ENCODE measurements around the gene NOTCH3. TPM values are rescaled to one million over a fixed set of nuclear protein-coding genes. Genes with fewer than 3 reads are reported as not detected.
A peak's percentile ranks its signal among the peaks of the same experiment; 100 is the strongest.

NOTCH3 gene
- total and polyA plus RNA-seq, 2 experiments from 2014 or later: 25.2 to 34.8 TPM

DNA sequence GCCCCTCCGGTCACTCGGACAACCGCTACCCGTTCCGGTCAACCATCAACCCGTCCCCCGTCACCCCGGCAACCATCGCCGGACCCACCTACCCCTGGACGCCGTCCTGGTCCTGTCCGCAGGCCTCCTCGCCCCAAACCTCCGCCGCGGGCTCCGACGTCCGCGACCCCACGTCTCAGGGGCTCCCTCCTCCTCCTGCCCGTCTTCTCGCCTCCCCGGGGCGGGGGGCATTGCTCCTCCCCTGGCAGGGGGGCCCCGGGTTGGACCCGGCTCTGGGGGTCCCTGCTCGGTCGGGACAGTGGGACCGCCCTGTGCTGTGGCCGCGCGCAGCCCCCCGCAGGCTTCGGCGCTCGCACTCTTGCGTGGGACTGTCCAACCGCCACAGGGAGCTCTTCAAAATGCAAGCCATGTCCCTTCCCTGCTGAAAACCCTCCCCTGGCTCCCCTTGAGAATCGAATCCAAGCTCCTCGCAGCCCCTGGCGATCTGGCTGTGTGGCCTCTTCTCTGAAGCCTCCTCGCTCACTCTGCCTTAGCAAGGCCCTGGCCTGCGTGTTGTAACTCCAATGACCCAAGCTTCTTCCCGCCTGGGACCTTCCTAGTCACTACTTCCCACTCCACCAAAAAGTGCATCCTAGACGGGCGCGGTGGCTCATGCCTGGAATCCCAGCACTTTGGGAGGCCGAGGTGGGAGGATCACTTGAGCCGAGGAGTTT, 23.0 kb upstream of the NOTCH3 start:
- Histone ChIP-seq H3K4me3 (peak overlapping the region; percentile 66), H3K27me3 (no peaks in the 10 kb centered on the region), H3K27ac (peak overlapping the region; percentile 7), H3K79me2 (no peaks in the 10 kb centered on the region), H3K36me3 (replicated peaks; ENCODE audit: insufficient read depth, low read depth) (no peaks in the 10 kb centered on the region), H3K4me2 (peak overlapping the region; percentile 93), H3K9me3 (ENCODE audit: low read depth) (no peaks in the 10 kb centered on the region), H3K4me1 (ENCODE audit: insufficient read depth) (peaks cover 4% of the 10 kb centered on the region), H3K9me2 (replicated peaks; ENCODE audit: insufficient read depth) (no peaks in the 10 kb centered on the region), H2AFZ (peak overlapping the region; percentile 32), H4K20me1 (ENCODE audit: insufficient read depth, poor library complexity, severe bottlenecking) (no peaks in the 10 kb centered on the region)
- WGBS (ENCODE audit: low lambda C conversion rate, missing lambda C conversion rate): 20% methylated on average over 37 of the region's 51 CpGs
- no peak for TF ChIP-seq EZH2 (IDR thresholded peaks at IDR 0.05; ENCODE audit: borderline replicate concordance)
- TF ChIP-seq, protein P1, sequence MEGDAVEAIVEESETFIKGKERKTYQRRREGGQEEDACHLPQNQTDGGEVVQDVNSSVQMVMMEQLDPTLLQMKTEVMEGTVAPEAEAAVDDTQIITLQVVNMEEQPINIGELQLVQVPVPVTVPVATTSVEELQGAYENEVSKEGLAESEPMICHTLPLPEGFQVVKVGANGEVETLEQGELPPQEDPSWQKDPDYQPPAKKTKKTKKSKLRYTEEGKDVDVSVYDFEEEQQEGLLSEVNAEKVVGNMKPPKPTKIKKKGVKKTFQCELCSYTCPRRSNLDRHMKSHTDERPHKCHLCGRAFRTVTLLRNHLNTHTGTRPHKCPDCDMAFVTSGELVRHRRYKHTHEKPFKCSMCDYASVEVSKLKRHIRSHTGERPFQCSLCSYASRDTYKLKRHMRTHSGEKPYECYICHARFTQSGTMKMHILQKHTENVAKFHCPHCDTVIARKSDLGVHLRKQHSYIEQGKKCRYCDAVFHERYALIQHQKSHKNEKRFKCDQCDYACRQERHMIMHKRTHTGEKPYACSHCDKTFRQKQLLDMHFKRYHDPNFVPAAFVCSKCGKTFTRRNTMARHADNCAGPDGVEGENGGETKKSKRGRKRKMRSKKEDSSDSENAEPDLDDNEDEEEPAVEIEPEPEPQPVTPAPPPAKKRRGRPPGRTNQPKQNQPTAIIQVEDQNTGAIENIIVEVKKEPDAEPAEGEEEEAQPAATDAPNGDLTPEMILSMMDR (IDR thresholded peaks at IDR 0.05; ENCODE audit: poor library complexity): no peak
- no peak for DNase-seq (ENCODE audit: low spot score)

DNA sequence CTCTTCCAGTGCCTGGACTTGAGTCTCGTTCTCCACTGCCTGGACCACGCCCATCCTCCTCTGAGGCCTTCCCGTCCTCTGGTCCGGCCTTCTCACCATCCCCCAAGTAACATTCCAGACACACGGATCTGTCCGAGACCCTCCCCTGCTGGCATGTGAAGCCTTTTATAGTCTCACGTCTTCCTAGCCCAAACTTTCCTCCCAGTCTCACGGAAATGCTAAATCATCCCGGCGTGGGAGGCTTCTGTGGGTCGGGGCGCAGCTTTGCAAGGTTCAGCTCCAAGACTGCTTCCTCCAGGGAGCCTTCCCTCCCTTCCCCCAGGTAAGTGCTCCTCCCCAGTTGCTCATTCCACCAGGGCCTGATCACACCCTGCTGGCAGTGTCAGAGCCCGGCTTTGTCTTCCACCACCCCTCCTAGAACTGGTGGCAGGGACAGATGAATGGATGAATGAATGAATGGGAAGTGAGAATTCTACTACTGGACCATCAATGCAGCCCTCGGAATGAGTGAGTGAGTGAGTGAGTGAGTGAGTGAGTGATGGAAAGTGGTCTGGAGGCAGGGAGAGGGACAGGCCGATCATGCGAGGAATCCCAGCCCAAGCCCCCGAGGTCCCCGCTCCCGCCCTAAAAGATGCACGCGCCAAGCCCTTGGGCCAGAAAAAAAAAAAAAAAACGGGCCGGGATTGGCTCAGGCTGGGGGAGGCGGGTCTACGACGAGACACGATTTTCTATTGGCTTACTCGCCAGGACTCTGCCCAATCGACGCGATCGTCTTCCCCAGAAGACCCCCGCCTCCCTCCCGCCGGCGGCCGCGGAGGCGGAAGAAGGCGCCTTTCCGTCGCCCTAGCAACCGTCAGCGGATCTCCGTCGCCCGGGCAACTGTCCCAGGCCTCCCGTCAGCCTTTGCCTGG, 22.2 kb upstream of the NOTCH3 start:
- Histone ChIP-seq H3K27ac (peak overlapping the region; percentile 28), H3K9me3 (ENCODE audit: low read depth) (no peaks in the 10 kb centered on the region)
- TF ChIP-seq, protein P1 (IDR thresholded peaks at IDR 0.05; ENCODE audit: poor library complexity): no peak
- TF ChIP-seq EZH2phosphoT487 (IDR thresholded peaks at IDR 0.05; ENCODE audit: low read depth, severe bottlenecking, unreplicated experiment) (no peak), EZH2 (IDR thresholded peaks at IDR 0.05; ENCODE audit: borderline replicate concordance) (no peak)

DNA sequence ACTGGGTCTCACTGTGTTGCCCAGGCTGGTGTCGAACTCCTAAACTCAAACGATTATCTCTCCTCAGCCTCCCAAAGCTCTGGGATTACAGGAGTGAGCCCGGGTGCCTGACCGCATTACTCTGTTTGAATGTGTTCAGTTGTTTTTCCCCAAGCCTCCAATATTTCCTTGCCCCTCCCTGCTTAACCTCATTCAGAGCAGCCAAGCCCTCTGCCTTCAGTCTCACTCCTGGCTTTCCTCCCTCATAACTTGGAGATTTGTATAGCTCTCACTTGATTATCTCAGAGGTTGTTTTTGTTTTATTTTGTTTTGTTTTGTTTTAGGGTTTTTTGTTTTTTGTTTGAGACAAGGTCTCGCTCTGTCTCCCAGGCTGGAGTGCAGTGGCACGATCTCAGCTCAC, 20.0 kb upstream of the NOTCH3 start:
- WGBS (ENCODE audit: low lambda C conversion rate, missing lambda C conversion rate): 87% methylated on average over 6 of the region's 6 CpGs
- Histone ChIP-seq H3K4me2 (no peak overlapping the region), H3K36me3 (replicated peaks; ENCODE audit: insufficient read depth, low read depth) (no peaks in the 10 kb centered on the region), H3K27ac (no peak overlapping the region), H3K79me2 (no peaks in the 10 kb centered on the region), H3K9me2 (replicated peaks; ENCODE audit: insufficient read depth) (no peaks in the 10 kb centered on the region), H3K4me1 (ENCODE audit: insufficient read depth) (peaks cover 4% of the 10 kb centered on the region), H2AFZ (no peak overlapping the region), H3K27me3 (no peaks in the 10 kb centered on the region), H3K4me3 (no peak overlapping the region), H4K20me1 (ENCODE audit: insufficient read depth, poor library complexity, severe bottlenecking) (no peaks in the 10 kb centered on the region), H3K9me3 (ENCODE audit: low read depth) (no peaks in the 10 kb centered on the region)
- no peak for DNase-seq (ENCODE audit: low spot score)
- TF ChIP-seq, protein P1 (IDR thresholded peaks at IDR 0.05; ENCODE audit: poor library complexity): no peak
- TF ChIP-seq EZH2 (IDR thresholded peaks at IDR 0.05; ENCODE audit: borderline replicate concordance): no peak
- TF ChIP-seq EZH2phosphoT487 (IDR thresholded peaks at IDR 0.05; ENCODE audit: low read depth, severe bottlenecking, unreplicated experiment): no peak

More for the DNA sequence above, 22.2 kb upstream of the NOTCH3 start:
- H2AFZ ChIP-seq: peak overlapping the region; percentile 32
- H3K9me2 ChIP-seq (replicated peaks; ENCODE audit: insufficient read depth): no peaks in the 10 kb centered on the region
- H3K4me2 ChIP-seq: peak overlapping the region; percentile 93
- H4K20me1 ChIP-seq (ENCODE audit: insufficient read depth, poor library complexity, severe bottlenecking): no peaks in the 10 kb centered on the region
- H3K36me3 ChIP-seq (replicated peaks; ENCODE audit: insufficient read depth, low read depth): no peaks in the 10 kb centered on the region
- H3K79me2 ChIP-seq: no peaks in the 10 kb centered on the region
- peak; percentile 96 for DNase-seq (ENCODE audit: low spot score)
- no peaks in the 10 kb centered on the region for H3K27me3 ChIP-seq
- H3K4me1 ChIP-seq (ENCODE audit: insufficient read depth): peaks cover 4% of the 10 kb centered on the region
- 1% methylated on average over 36 of the region's 48 CpGs for WGBS (ENCODE audit: low lambda C conversion rate, missing lambda C conversion rate)
- peak overlapping the region; percentile 66 for H3K4me3 ChIP-seq
